Mucosa of stomach (tissue), 1 donor: ENCODE measurements around the gene SLIT3.

Experiments
- H3K27me3 ChIP-seq: one replicate; pipeline ENCODE4 v1.7.0; 2013; ENCODE audit warnings: mild to moderate bottlenecking, low read length; ENCODE audit not compliant: control insufficient read depth, insufficient read depth
- H3K36me3 ChIP-seq: one replicate; pipeline ENCODE4 v1.7.0; 2013; ENCODE audit warnings: low read length; ENCODE audit not compliant: control insufficient read depth, insufficient read depth
- H3K4me1 ChIP-seq: one replicate; pipeline ENCODE4 v1.7.0; 2013; ENCODE audit warnings: mild to moderate bottlenecking, low read length; ENCODE audit not compliant: control insufficient read depth, insufficient read depth
- H3K4me3 ChIP-seq: one replicate; pipeline ENCODE4 v1.7.0; 2013; ENCODE audit warnings: low read length
- H3K9ac ChIP-seq: one replicate; pipeline ENCODE4 v1.7.0; 2013; ENCODE audit warnings: mild to moderate bottlenecking, low read length, moderate library complexity
- H3K9me3 ChIP-seq: one replicate; pipeline ENCODE4 v1.7.0; 2013; ENCODE audit warnings: mild to moderate bottlenecking, low read length, moderate library complexity; ENCODE audit not compliant: control insufficient read depth
- donor health status: Pancreatic carcinoma.

SLIT3 gene

DNA sequence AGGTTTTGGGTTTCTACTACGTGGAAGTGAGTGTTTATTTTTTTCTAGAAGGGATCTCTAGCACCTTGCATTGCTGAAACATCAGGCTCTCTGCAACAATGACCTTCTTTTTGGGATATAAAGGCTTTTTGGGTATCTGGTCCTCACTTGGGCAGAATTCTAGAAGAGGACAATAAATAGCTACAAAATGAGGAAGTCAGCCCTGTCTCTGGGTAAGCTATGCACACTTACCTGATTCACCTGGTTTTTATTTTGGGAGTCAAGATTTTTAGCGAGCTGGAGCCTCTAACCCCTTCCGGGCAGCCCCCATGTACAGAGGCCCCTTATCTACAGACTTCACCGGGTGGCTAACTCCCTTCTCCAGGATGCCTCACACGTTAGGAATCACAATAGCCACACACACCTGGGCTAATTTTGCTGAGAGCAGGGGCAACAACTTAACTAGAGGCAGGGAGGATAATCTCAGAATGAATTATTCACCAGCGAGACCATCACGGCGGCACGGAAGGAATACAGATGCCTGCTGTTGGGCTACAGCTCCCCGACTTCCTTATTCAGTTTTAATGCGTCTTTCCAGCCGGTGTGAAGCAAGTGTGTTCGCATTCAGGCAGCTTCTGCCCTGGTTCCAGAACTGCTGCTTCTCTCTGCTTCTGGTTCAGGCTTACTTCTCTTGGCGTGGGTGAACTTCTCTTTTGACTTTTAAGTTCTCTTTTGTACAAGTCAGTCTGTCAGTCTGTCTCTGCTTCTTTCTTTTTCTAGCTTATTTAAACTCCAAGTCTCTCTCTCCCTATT lies 380.7 kb downstream of the SLIT3 start:
- no peak overlapping the region for H3K9ac ChIP-seq
- peaks cover 4% of the 10 kb centered on the region for H3K27me3 ChIP-seq
- no peak overlapping the region for H3K4me3 ChIP-seq
- no peaks in the 10 kb centered on the region for H3K36me3 ChIP-seq
- no peaks in the 10 kb centered on the region for H3K9me3 ChIP-seq
- H3K4me1 ChIP-seq: no peaks in the 10 kb centered on the region

DNA sequence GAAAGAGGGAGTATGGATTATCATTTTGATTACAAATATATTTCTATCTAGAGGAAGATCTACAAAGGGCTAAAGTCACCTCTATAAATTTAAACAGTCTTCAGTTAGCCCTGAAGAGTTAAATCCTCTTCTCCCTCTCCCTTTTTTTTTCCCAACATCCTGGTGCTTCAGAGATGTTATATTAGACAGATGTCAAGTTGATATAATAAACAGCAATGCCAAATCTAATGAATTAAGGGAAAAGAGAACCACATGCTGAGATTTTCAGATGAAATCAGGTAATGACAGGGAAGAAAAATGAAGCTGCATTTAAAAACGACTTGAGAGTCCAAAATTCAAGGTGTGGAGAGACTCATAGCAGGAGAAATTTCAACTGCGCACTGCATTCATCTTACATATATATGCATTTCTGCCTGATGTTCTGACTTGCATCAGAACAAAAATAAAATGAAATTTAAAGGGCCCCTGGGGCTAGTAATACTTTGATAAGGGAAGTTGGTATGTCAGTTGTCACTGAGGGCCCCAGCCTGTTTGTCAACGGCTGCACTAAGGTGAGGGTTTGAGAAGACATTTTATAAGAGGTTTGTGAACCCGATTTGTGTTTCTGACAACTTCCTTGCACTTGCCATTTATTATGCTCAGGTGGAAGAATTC lies 382.9 kb downstream of the SLIT3 start:
- H3K27me3 ChIP-seq: peaks cover 4% of the 10 kb centered on the region
- no peak overlapping the region for H3K4me3 ChIP-seq
- H3K36me3 ChIP-seq: no peaks in the 10 kb centered on the region
- no peaks in the 10 kb centered on the region for H3K4me1 ChIP-seq
- H3K9ac ChIP-seq: no peak overlapping the region
- no peaks in the 10 kb centered on the region for H3K9me3 ChIP-seq

DNA sequence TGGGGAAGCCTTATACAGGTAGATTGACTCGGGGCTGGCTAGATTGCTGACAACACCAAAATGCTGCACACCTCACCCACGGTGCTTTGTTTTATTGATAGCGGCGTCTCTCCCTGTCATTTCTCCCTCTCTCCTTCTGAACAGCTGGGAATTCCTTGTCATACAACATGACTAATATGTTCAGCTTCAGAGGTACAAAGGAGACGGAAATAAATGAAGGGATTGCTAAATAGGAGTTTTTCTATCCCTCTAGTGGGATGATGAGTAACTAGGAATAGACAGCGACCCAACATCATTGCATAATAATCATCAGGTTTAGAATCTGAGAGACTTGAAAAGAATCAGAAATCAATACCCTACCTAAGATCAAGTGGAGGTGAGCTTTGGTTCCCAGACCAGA lies 384.1 kb downstream of the SLIT3 start:
- H3K4me1 ChIP-seq: no peaks in the 10 kb centered on the region
- H3K27me3 ChIP-seq: peaks cover 4% of the 10 kb centered on the region
- H3K9me3 ChIP-seq: no peaks in the 10 kb centered on the region
- no peak overlapping the region for H3K9ac ChIP-seq
- no peak overlapping the region for H3K4me3 ChIP-seq
- H3K36me3 ChIP-seq: no peaks in the 10 kb centered on the region

DNA sequence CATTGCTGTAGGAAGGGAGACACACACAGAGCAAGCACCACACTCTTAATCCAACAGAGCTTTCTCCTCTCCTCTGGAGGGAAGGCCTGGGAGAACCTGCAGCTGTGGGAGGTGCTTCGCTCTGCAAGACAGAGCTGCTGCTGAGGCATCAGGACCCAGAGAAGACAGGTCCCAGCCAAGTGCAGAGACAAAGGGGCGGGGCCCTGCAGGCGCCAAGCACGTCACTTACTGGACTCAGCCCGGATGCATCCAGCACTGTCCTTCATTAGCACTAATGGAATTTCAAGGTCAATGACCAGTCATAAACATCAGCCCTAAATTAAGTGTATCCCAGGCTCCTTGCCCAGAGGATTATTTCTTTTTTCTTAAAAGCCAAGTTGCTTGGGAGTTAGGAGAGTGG lies 384.7 kb downstream of the SLIT3 start:
- Histone ChIP-seq H3K27me3 (peaks cover 4% of the 10 kb centered on the region), H3K36me3 (no peaks in the 10 kb centered on the region), H3K9me3 (no peaks in the 10 kb centered on the region), H3K4me3 (no peak overlapping the region), H3K4me1 (no peaks in the 10 kb centered on the region), H3K9ac (no peak overlapping the region)

DNA sequence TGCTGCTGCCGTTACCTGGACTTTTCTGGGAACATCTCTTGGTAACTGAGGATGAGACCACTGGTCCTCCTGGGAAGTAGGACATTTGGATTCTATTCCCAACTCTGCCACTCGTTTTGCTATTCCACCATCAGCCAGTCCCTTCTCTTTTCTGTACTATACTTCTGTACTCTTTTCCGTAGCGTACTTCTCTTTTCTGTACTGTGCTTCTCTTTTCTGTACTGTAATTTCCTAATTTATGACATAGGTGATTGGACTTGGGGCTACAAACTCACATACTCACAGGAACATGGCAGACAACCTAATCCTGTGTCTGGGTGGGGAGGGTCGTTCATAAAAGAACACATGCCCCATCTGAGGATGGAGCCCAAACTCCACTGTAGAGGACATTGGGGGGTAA lies 386.4 kb downstream of the SLIT3 start:
- no peak overlapping the region for H3K4me3 ChIP-seq
- no peaks in the 10 kb centered on the region for H3K36me3 ChIP-seq
- H3K9me3 ChIP-seq: no peaks in the 10 kb centered on the region
- no peak overlapping the region for H3K9ac ChIP-seq
- H3K4me1 ChIP-seq: no peaks in the 10 kb centered on the region
- H3K27me3 ChIP-seq: no peaks in the 10 kb centered on the region

DNA sequence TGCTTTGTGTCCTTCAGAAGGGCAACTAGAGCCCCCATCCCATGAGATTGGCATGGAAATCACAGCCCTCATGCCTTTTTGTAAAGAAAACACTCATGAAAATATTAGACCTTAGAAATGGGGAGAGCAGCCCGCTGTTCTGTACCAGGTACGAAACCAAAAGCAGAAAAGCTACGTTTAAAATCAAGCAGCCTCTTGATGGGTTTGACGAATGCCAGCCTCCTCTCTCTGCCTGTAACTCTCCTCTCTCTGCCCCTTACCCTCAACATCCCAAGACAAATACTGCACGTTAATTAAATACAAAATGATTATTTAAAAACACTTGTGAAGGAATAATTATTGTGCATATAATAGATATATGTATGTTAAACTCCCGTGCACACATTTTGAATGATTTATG lies 390.1 kb downstream of the SLIT3 start:
- H3K36me3 ChIP-seq: no peaks in the 10 kb centered on the region
- H3K27me3 ChIP-seq: no peaks in the 10 kb centered on the region
- H3K9ac ChIP-seq: no peak overlapping the region
- no peak overlapping the region for H3K4me3 ChIP-seq
- H3K4me1 ChIP-seq: no peaks in the 10 kb centered on the region
- H3K9me3 ChIP-seq: no peaks in the 10 kb centered on the region

DNA sequence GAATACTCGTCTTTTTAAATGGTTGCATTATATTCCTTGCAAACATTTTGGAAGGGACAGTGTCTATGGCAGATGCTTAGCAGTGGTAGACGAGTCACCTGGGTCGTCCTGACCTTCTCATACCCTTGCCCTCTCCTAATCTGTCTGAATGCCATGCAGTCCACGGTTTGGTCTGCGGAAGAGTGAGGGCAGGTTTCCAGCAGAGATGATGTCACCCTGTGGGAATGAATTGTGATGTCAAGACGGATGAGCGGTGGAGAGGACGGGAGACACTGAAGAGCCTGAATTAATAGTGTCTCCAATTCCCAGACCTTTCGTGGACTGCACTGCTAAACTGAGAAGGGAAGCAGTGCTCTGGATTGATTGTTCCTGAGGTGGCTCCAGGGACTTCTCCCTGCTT lies 392.7 kb downstream of the SLIT3 start:
- no peak overlapping the region for H3K4me3 ChIP-seq
- H3K9ac ChIP-seq: no peak overlapping the region
- no peaks in the 10 kb centered on the region for H3K36me3 ChIP-seq
- H3K27me3 ChIP-seq: no peaks in the 10 kb centered on the region
- no peaks in the 10 kb centered on the region for H3K4me1 ChIP-seq
- H3K9me3 ChIP-seq: no peaks in the 10 kb centered on the region

DNA sequence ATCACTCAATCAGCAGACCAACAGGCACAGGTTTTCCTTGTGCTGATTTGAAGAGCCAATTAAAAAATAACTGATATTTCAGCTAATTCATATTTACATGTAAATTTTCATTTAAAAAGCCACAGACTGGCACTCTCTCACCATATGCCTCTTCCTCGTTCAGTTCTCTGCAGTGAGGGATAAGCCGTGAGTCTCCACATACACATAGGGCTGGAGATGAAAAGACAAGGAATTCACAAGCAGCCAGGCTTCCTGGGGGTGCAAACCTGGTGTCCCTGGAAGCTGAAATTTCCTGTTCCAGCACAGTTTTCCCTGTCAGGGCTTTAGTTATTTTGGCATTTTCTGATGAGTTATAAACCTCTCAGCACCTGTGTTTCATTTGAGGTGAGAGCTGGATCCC lies 397.9 kb downstream of the SLIT3 start:
- H3K4me3 ChIP-seq: no peak overlapping the region
- H3K36me3 ChIP-seq: no peaks in the 10 kb centered on the region
- no peaks in the 10 kb centered on the region for H3K27me3 ChIP-seq
- no peaks in the 10 kb centered on the region for H3K9me3 ChIP-seq
- H3K4me1 ChIP-seq: no peaks in the 10 kb centered on the region
- no peak overlapping the region for H3K9ac ChIP-seq

DNA sequence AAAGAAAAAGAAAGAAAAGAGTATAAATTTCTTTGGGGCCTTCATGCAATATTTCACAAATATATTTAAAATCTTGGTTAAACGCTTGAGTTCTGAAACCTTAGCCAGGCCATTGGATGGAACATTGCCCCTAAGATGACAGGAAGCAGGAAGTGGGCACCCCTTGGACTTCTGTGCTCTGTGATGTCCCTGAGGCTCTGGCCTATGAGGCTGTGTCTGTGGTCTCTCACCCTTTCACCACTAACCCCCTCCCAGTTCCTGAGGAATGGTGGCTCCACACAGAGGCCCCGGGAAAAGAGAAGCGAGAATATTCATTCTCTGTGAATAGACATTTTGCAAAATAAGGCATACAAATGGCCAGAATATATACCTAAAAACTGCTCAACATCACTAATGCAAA lies 401.3 kb downstream of the SLIT3 start:
- no peaks in the 10 kb centered on the region for H3K36me3 ChIP-seq
- H3K4me3 ChIP-seq: no peak overlapping the region
- no peaks in the 10 kb centered on the region for H3K9me3 ChIP-seq
- no peaks in the 10 kb centered on the region for H3K27me3 ChIP-seq
- no peak overlapping the region for H3K9ac ChIP-seq
- H3K4me1 ChIP-seq: no peaks in the 10 kb centered on the region

DNA sequence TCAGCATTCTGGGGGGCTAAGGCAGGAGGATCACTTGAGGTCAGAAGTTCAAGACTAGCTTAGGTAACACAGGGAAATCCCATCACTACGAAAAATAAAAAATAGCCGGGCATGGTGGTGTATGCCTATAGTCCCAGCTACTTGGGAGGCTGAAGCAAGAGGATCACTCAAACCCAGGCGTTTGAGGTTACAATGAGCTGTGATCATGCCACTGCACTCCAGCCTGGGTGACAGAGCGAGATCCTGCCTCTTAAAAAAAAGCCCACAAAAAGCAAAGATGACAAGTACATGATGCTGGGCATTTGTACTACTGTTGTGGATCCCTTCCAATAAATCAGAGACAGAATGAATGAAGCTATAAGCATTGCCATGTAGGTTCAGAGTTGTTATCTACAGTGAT lies 401.7 kb downstream of the SLIT3 start:
- Histone ChIP-seq H3K4me3 (no peak overlapping the region), H3K9ac (no peak overlapping the region), H3K27me3 (no peaks in the 10 kb centered on the region), H3K9me3 (no peaks in the 10 kb centered on the region), H3K4me1 (no peaks in the 10 kb centered on the region), H3K36me3 (no peaks in the 10 kb centered on the region)

DNA sequence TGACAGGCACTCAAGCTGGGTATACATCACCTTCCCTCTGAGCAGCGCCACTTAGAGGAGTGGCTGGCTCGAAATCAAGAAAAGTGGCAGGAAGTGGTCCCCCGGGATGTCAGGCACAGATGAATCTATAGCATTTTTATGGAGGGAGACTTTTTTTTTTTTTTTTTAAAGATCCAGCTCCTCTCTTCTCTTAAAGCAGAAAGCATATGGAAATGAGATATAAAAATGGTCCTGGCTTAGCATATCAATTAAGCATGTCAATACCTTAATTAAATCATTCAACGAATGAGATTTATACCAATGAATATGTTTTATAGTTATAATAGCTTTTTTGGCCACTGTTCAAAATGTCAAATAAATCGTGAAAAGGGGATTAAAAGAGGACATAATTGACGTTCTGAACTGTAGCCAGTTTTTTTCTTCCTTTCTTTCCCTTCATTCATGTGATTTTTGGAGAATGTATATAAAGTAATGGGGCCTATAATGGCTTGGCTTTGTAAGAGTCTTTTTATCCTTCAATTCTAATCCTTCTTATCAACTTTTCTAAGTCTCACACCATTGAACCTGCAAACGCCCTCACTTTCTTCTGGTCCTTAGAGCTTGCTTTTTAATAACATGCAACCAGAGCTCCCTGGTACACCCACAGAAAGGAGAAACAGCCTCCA lies 402.6 kb downstream of the SLIT3 start:
- Histone ChIP-seq H3K4me1 (no peaks in the 10 kb centered on the region), H3K9me3 (no peaks in the 10 kb centered on the region), H3K27me3 (no peaks in the 10 kb centered on the region), H3K9ac (no peak overlapping the region), H3K36me3 (no peaks in the 10 kb centered on the region), H3K4me3 (no peak overlapping the region)

DNA sequence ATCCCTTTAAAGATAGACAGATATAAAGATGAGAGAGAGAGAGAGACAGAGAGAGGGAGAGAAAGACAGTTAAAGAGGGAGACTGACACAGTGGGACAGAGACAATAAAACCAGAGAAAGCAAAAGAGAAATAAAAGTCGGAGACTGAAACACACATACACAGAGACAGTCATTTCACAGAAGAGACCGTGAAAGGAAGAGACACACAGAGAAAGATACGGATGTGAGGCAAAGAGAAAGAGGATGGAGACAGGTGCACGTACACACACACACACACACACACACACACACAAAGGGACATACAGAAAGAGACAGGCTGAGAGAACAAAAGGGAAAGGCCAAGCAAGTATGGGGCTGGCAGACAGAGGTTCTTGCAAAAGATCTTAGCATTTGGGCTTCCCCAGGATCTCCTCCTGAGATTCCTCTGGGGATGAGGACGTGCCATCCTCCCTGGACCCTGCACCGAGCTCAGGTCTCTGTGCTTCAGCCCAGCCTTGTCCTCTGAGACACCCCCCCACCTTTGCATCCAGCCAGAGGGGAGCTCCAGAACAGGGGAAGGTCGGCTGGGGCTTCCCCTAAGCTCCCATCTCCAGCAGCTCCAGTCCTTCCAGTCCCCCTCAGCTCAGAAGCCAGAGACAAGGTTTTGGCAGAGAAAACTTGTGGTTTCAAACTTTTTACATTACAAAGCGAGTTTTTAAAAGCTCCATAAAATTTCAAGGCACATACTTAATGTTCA lies 403.4 kb downstream of the SLIT3 start:
- Histone ChIP-seq H3K36me3 (no peaks in the 10 kb centered on the region), H3K4me1 (no peaks in the 10 kb centered on the region), H3K9ac (no peak overlapping the region), H3K4me3 (no peak overlapping the region), H3K27me3 (no peaks in the 10 kb centered on the region), H3K9me3 (no peaks in the 10 kb centered on the region)
